Effector memory CD4-positive, alpha-beta T cell (primary cell): ENCODE results near the gene TTC21A.

Experiments
- DNase-seq, 3 donors: peaks; one replicate each; pipeline ENCODE4 v3.0.0-alpha.2; 2020
- H3K27ac ChIP-seq: 2 replicates; pipeline ENCODE4 v1.7.0; 2013; ENCODE audit warnings: mild to moderate bottlenecking, low read length, moderate library complexity; ENCODE audit not compliant: insufficient read depth, poor library complexity, severe bottlenecking
- H3K27me3 ChIP-seq: replicated peaks from 2 replicates; pipeline ENCODE4 v1.7.0; 2013; ENCODE audit warnings: mild to moderate bottlenecking, low read length; ENCODE audit not compliant: insufficient read depth, control insufficient read depth, poor library complexity, severe bottlenecking
- H3K36me3 ChIP-seq: 2 replicates; pipeline ENCODE4 v1.7.0; 2013; ENCODE audit warnings: mild to moderate bottlenecking, low read length, moderate library complexity; ENCODE audit not compliant: control insufficient read depth, insufficient read depth
- H3K4me1 ChIP-seq: 2 replicates; pipeline ENCODE4 v1.7.0; 2013; ENCODE audit warnings: low read length, mild to moderate bottlenecking; ENCODE audit not compliant: control insufficient read depth, insufficient read depth, poor library complexity, severe bottlenecking
- H3K4me3 ChIP-seq: 2 replicates; pipeline ENCODE4 v1.7.0; 2013; ENCODE audit warnings: low read length, low read depth, mild to moderate bottlenecking; ENCODE audit not compliant: insufficient read depth, poor library complexity, severe bottlenecking
- H3K9me3 ChIP-seq: 2 replicates; pipeline ENCODE4 v1.7.0; 2013; ENCODE audit warnings: mild to moderate bottlenecking, low read length, moderate library complexity; ENCODE audit not compliant: control insufficient read depth

TTC21A gene

GRCh38 chr3:39143051-39143885 is 35.8 kb downstream of the TTC21A start:
- H3K36me3 ChIP-seq = peaks cover 68% of the 10 kb centered on the region
- peaks cover 25% of the 10 kb centered on the region for H3K4me1 ChIP-seq
- no peak overlapping the region for H3K27ac ChIP-seq
- no peak for DNase-seq
- H3K4me3 ChIP-seq = no peak overlapping the region
- no peaks in the 10 kb centered on the region for H3K9me3 ChIP-seq
- no peaks in the 10 kb centered on the region for H3K27me3 ChIP-seq

GRCh38 chr3:39144095-39144747 is 36.7 kb downstream of the TTC21A start:
- Histone ChIP-seq H3K9me3 (no peaks in the 10 kb centered on the region), H3K36me3 (peaks cover 68% of the 10 kb centered on the region), H3K4me3 (no peak overlapping the region), H3K27me3 (no peaks in the 10 kb centered on the region), H3K27ac (no peak overlapping the region), H3K4me1 (peaks cover 33% of the 10 kb centered on the region)
- no peak for DNase-seq

DNA sequence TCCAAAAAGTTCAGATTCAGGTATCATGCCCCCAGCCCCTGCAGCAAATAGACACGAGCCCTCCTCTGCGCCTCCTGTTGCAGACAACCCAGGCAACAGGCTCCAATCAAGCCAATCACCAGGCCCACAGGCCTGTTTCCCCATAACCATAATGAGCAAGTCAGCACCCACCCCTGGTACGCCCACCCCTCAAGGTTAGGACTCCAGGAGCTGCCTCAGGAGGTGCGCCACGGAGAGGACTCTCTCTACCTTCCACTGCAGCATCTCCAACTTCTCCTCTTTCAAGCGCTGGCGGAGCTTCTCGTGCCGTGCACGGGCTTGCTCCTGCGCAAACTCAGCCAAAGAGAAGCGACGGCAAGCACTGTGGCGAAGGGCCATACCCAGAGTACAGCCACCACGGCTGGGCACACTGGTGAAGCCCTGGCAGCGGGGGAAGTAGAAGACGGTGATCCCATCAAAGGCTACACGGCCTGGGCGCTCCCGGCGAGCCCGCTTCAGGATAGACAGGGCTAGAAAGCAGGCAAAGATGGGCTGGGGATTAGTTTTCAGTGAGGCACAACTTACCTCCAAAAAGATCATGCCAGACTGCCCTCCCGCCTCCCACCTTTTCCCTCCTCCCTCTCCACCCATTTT is 37.4 kb downstream of the TTC21A start:
- H3K27ac ChIP-seq = no peak overlapping the region
- peaks cover 68% of the 10 kb centered on the region for H3K36me3 ChIP-seq
- H3K9me3 ChIP-seq = no peaks in the 10 kb centered on the region
- peaks cover 40% of the 10 kb centered on the region for H3K4me1 ChIP-seq
- no peak overlapping the region for H3K4me3 ChIP-seq
- H3K27me3 ChIP-seq = no peaks in the 10 kb centered on the region
- DNase-seq = no peak

DNA sequence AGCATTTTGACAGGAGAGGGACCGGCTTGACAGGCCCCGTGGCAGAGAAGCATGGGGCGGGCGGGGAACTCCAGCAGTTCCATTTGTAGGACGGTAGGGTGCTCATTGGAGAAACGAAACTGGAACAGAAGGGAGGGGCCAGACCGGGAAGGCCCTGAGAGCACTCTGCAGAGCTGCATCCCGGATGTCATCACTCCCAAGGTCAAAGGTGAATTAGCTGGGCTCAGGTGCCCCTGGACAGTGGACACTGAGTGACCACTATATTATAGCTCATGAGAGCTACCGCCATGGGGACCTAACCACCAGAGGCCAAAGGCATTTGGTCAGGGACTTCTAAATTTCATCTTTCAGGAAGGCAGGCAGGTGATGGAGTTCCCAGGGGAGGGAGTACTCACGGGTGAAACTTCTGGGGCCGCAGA is 38.6 kb downstream of the TTC21A start:
- Histone ChIP-seq H3K9me3 (no peaks in the 10 kb centered on the region), H3K27ac (no peak overlapping the region), H3K27me3 (no peaks in the 10 kb centered on the region), H3K36me3 (peaks cover 56% of the 10 kb centered on the region), H3K4me3 (no peak overlapping the region), H3K4me1 (peaks cover 52% of the 10 kb centered on the region)
- no peak for DNase-seq

GRCh38 chr3:39146611-39147591 is 39.4 kb downstream of the TTC21A start:
- H3K27ac ChIP-seq = peak overlapping the region; percentile 74
- H3K4me1 ChIP-seq = peaks cover 60% of the 10 kb centered on the region
- H3K27me3 ChIP-seq = no peaks in the 10 kb centered on the region
- DNase-seq = peak; percentile 47 to 68 (median 62)
- peak overlapping the region; percentile 36 for H3K4me3 ChIP-seq
- H3K9me3 ChIP-seq = no peaks in the 10 kb centered on the region
- peaks cover 48% of the 10 kb centered on the region for H3K36me3 ChIP-seq

GRCh38 chr3:39147711-39148434 is 40.4 kb downstream of the TTC21A start:
- Histone ChIP-seq H3K27ac (peak overlapping the region; percentile 74), H3K4me3 (peak overlapping the region; percentile 36), H3K36me3 (peaks cover 38% of the 10 kb centered on the region), H3K27me3 (no peaks in the 10 kb centered on the region), H3K9me3 (no peaks in the 10 kb centered on the region), H3K4me1 (peaks cover 65% of the 10 kb centered on the region)
- peak in 1 of 3 donors; percentile 33 for DNase-seq

GRCh38 chr3:39148435-39149058 is 41.1 kb downstream of the TTC21A start:
- H3K9me3 ChIP-seq = no peaks in the 10 kb centered on the region
- H3K36me3 ChIP-seq = peaks cover 31% of the 10 kb centered on the region
- H3K4me3 ChIP-seq = peak overlapping the region; percentile 36
- H3K27me3 ChIP-seq = no peaks in the 10 kb centered on the region
- H3K4me1 ChIP-seq = peaks cover 65% of the 10 kb centered on the region
- DNase-seq = no peak
- H3K27ac ChIP-seq = peak overlapping the region; percentile 74

DNA sequence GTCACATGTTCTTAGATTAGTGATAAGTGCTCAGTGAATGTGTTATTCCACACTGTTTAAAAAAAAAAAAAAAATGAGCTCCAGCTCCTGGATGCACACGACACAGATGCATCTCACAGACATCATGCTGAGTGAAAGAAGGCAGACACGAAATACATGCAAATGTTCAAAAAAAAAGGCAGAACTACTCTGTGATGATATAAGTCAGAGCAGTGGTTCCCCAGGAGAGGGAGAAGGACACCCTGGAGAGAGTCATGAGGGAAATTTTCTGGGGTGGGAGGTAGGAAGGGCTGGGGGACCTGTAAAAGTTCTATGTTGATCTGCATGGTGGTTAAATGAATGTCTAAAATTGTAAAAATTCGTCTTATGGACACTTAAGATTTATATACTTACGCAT is 41.6 kb downstream of the TTC21A start:
- H3K27me3 ChIP-seq = no peaks in the 10 kb centered on the region
- peaks cover 26% of the 10 kb centered on the region for H3K36me3 ChIP-seq
- no peak for DNase-seq
- no peaks in the 10 kb centered on the region for H3K9me3 ChIP-seq
- H3K27ac ChIP-seq = peak overlapping the region; percentile 74
- peak overlapping the region; percentile 36 for H3K4me3 ChIP-seq
- H3K4me1 ChIP-seq = peaks cover 68% of the 10 kb centered on the region
